Right lobe of liver (tissue), 6 donors: Measurements from ENCODE around the gene HNRNPH2. TPM values are rescaled to one million over a fixed set of nuclear protein-coding genes. Genes with fewer than 3 reads are reported as not detected.
A peak's percentile ranks its signal among the peaks of the same experiment; 100 is the strongest.

ENCODE experiments used
- ATAC-seq, 4 donors: fragments of 200-7000 bp; cut with Tn5 transposase; one replicate each; pipeline ENCODE4 v1.9.1; 2020; ENCODE audit warnings: mild to moderate bottlenecking in 4 of 4, moderate library complexity in 4 of 4
- DNase-seq, 3 donors: peaks; one replicate each; pipeline ENCODE4 v3.0.0-alpha.2; 2020
- H3K27ac ChIP-seq, 3 donors: fragments of 200-600 bp; one replicate each; pipeline ENCODE4 v1.8.0; 2022
- H3K27me3 ChIP-seq, 2 donors: fragments of 200-600 bp; one replicate each; pipeline ENCODE4 v1.8.0; 2022
- H3K36me3 ChIP-seq, 4 donors: fragments of 200-600 bp; sonication (generic) in 1 of 4; one replicate each; pipeline versions ENCODE4 v1.5.1 to v1.8.0; 2017 to 2022; ENCODE audit warnings: control low read depth in 1 of 4
- H3K4me1 ChIP-seq, 4 donors: fragments of 200-600 bp; sonication (generic) in 1 of 4; one replicate each; pipeline versions ENCODE4 v1.5.1 to v1.8.0; 2017 to 2022; ENCODE audit warnings: control low read depth in 1 of 4
- H3K4me3 ChIP-seq, 3 donors: fragments of 200-600 bp; one replicate each; pipeline ENCODE4 v1.8.0; 2022
- H3K9me3 ChIP-seq, 4 donors: fragments of 200-600 bp; sonication (generic) in 1 of 4; one replicate each; pipeline versions ENCODE4 v1.5.1 to v1.8.0; 2017 to 2022; ENCODE audit warnings: control low read depth in 1 of 4
- CTCF ChIP-seq, 4 donors: fragments of 200-600 bp in 3 of 4; fragments of 450-650 bp in 1 of 4; IDR thresholded peaks; one replicate each; pipeline versions ENCODE4 v1.5.1 to v1.8.0; 2016 to 2022; ENCODE audit warnings: antibody characterized with exemption in 4 of 4, mild to moderate bottlenecking in 2 of 4
- POLR2A ChIP-seq: fragments of 450-650 bp; IDR thresholded peaks from one replicate; pipeline ENCODE4 v1.6.1; 2017; ENCODE audit warnings: antibody characterized with exemption, mild to moderate bottlenecking
- WGBS: methylation state at CpG from one replicate; pipeline ENCODE4 v1.1.6; 2018; ENCODE audit warnings: low coverage, low lambda C conversion rate; ENCODE audit not compliant: insufficient coverage; ENCODE audit errors: missing lambda C conversion rate; 5-methylcytosine and 5-hydroxymethylcytosine counted together
- intact Hi-C, 2 donors: fragments of 100-400 bp; cut with DNase I; formaldehyde crosslinking; loops; one replicate each; pipeline versions ENCODE4 v1.11.2 to v1.14.1; 2022
- total RNA-seq, 6 experiments: library from RNA; depleted of rRNA in 2 of 6; stranded (reverse); fragments of >200 nt in 2 of 6; fragmentation: NEBNext Ultra II Directional in 3 of 6; extraction: Animal tissue kit (Norgen Biotek cat#: 25700) in 3 of 6; gene quantifications; one replicate each; pipeline versions ENCODE4 v1.1.0 to v1.2.4, GENCODE V29; 2016 to 2023
- donor health status: DM: no; HTN: yes; CAD: no.
- donor health status: DM: no; HTN: no; CAD: no.
- donor health status: DM: no; HTN: no; CAD: no.
- donor health status: DM: no; HTN: yes; CAD: no.
- donor health status: DM: no; HTN: yes; CAD: no.

HNRNPH2 gene
- total RNA-seq, 6 experiments from 2014 or later: 19.5 to 38.2 (median 31.1) TPM

DNA sequence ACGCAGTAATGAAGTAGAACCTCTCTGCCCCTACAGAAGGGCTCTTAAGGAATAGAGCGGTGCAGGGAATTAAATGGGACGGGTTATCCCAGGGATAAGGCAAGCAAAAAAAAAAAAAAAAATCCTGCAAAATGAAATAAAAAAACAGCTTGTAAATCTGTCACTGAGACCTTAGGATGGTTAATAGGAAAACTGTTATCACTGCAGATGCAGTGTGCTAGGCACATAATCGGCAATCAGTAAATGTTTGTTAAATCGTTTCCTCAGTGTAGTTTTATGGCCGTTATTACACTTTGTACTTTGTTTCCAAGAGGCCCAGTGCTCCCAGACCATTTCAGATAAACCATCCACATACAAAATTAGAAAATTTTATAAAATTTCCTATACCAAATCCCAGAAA is 1.0 kb downstream of the HNRNPH2 start:
- TF ChIP-seq CTCF (IDR thresholded peaks at IDR 0.05) (no peak), POLR2A (no peak)
- Histone ChIP-seq H3K4me1 (peaks cover 0 to 9% (median 0%) of the 10 kb centered on the region in 4 donors), H3K9me3 (no peaks in the 10 kb centered on the region), H3K4me3 (peak overlapping the region; percentile 38 to 65 (median 56)), H3K27ac (peak overlapping the region; percentile 91 to 95 (median 95)), H3K36me3 (peaks cover 0 to 10% (median 3%) of the 10 kb centered on the region in 4 donors), H3K27me3 (no peaks in the 10 kb centered on the region)
- 26% methylated on average over 6 of the region's 6 CpGs for WGBS
- DNase-seq (no peak), ATAC-seq (no peak)
- intact Hi-C loops: no loop called here

DNA sequence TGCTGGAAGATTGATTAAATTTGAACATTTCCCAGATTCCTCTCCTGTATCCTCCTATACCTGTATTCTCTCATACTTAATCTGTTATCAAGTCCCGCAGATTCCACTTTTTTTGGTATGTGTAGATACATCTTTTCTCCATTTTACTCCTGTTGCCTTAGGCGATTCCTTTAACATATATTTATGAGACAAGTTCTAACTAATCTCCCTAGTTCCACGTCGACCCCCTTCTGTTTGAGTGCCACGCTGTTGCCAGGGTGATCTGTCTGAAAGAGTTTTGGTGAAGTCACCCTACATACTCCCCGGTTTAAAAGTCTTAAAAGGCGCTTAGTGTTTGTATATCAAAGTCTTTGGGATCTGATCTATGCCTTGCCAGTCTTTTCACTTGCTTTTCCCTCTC is 2.4 kb downstream of the HNRNPH2 start:
- no peak overlapping the region for H3K4me3 ChIP-seq

DNA sequence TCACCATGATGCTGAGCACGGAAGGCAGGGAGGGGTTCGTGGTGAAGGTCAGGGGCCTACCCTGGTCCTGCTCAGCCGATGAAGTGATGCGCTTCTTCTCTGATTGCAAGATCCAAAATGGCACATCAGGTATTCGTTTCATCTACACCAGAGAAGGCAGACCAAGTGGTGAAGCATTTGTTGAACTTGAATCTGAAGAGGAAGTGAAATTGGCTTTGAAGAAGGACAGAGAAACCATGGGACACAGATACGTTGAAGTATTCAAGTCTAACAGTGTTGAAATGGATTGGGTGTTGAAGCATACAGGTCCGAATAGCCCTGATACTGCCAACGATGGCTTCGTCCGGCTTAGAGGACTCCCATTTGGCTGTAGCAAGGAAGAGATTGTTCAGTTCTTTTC is 4.0 kb downstream of the HNRNPH2 start:
- no peak for DNase-seq
- Histone ChIP-seq H3K27me3 (no peaks in the 10 kb centered on the region), H3K27ac (no peak overlapping the region), H3K9me3 (no peaks in the 10 kb centered on the region), H3K4me3 (no peak overlapping the region), H3K36me3 (peaks cover 0 to 10% (median 3%) of the 10 kb centered on the region in 4 donors), H3K4me1 (peaks cover 0 to 9% (median 0%) of the 10 kb centered on the region in 4 donors)
- no peak for ATAC-seq
- no peak for TF ChIP-seq POLR2A
- TF ChIP-seq CTCF (IDR thresholded peaks at IDR 0.05): no peak
- intact Hi-C loops: no loop called here
- WGBS: 71% methylated on average over 10 of the region's 10 CpGs

More for the DNA sequence above, 2.4 kb downstream of the HNRNPH2 start:
- intact Hi-C loops: no loop called here
- H3K4me1 ChIP-seq: peaks cover 0 to 9% (median 0%) of the 10 kb centered on the region in 4 donors
- TF ChIP-seq POLR2A: no peak
- no peak for TF ChIP-seq CTCF (IDR thresholded peaks at IDR 0.05)
- peaks cover 0 to 10% (median 3%) of the 10 kb centered on the region in 4 donors for H3K36me3 ChIP-seq
- H3K9me3 ChIP-seq: no peaks in the 10 kb centered on the region
- DNase-seq (no peak), ATAC-seq (no peak)
- WGBS: 45% methylated on average over 7 of the region's 7 CpGs
- H3K27ac ChIP-seq: no peak overlapping the region
- H3K27me3 ChIP-seq: no peaks in the 10 kb centered on the region

DNA sequence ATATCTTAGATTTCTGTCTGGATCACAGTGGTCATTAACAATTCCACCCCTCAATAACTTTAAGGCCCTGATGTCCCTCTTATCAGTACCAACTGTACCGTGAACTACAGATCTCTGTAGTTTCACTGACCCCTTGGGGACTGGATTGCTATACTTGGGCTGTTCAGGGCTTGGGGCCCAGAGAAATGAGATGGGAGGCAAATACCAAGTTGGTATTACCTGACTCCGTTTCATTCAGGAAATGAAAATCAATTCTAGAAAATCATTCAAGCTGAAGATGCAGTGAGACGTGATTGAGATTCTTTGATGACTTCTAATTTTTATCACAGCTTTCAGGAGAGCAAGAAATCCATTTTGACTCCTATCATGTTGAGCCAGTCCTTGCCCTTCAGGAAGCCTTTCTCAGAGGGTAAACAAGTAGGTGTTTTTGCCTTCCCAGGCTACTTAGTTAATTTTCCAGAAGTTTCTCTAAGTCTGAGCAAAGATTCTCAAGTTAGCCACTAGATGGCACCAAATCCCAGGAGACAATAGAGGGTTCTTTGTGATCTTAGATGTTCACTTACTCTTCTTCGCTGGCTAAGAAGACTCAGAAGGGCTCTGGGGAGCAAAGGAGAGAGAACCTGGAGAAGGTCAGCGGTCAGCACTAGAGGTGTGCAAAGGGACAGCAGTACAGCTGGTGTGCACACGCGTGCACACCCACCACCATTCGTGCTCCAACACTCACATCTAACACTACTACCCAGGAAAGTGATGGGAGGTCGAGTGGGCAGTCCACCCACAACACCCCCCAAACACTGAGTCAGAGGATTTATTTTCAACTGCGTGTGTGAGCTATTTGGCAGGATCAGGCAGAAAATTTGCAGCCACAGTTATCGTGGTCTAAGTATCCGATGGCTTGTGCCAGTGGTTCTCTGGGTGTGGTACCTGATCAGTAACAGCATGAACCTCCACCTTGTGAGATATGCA is 7.4 kb downstream of the HNRNPH2 start:
- H3K27ac ChIP-seq: peak overlapping the region; percentile 61 to 67 (median 64)
- peaks cover 0 to 10% (median 3%) of the 10 kb centered on the region in 4 donors for H3K36me3 ChIP-seq
- H3K4me1 ChIP-seq: peaks cover 0 to 4% (median 0%) of the 10 kb centered on the region in 4 donors
- H3K27me3 ChIP-seq: no peaks in the 10 kb centered on the region
- no peak overlapping the region for H3K4me3 ChIP-seq
- DNase-seq: no peak
- intact Hi-C loops: no loop called here
- TF ChIP-seq CTCF (IDR thresholded peaks at IDR 0.05) (peak; percentile 67 to 85 (median 82)), POLR2A (no peak)
- no peaks in the 10 kb centered on the region for H3K9me3 ChIP-seq
- peak; percentile 56 to 79 (median 63) for ATAC-seq
- WGBS: 31% methylated on average over 8 of the region's 12 CpGs
